ENCODE data around the gene ACSS1. TPM values are rescaled to one million over a fixed set of nuclear protein-coding genes. Genes with fewer than 3 reads are reported as not detected.

The ACSS1 gene
- total and polyA plus RNA-seq, 2 experiments from 2014 or later: 1.3 to 4.1 TPM

DNA sequence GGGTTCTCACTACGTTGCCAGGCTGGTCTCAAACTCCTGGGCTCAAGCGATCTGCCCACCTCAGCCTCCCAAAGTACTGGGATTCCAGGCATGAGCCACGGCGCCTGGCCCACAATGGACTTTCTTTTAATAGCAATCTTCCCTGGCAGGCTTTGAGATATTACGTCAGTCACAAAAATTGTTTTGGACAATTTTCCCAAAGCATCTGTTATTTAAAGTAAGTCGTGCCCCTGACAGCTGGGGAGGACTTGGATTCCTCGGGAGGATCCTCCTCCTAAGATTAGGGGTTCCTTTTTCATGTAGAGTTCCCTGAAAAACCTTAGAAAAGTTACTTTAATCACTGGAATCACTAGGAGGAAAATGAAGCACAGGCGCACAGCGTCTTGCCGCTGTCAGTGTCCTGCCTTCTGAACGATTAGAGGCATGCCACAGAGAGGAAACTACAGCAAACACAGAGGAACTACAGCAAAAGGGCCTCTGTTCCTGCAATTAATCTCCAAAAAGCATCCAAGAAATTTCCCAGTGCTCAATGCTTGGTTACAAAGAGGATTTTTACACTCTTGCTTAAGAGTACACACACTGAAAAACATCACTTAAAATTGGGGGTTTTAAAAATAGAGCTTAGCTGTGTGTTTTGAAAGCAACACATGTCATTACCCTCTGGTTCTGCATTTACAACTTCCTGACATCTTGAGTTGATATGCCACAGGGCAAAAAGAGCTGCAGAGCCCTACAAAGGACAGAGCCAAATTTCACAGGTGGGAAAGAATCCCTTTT is 4.5 kb downstream of the ACSS1 start:
- peaks cover 35% of the 10 kb centered on the region for H3K27me3 Mint-ChIP-seq (ENCODE audit: insufficient read depth, low read depth, poor library complexity)
- H3K36me3 ChIP-seq (ENCODE audit: insufficient read depth): no peaks in the 10 kb centered on the region
- H2AFZ ChIP-seq: no peak overlapping the region
- peaks cover 8% of the 10 kb centered on the region; the same call in 1 of the 2 replicates for H3K4me1 ChIP-seq (ENCODE audit: insufficient read depth)
- no peaks in the 10 kb centered on the region for H4K20me1 ChIP-seq (replicated peaks; ENCODE audit: insufficient read depth)
- DNase-seq (ENCODE audit: low spot score) (no peak), ATAC-seq (no peak)
- no peaks in the 10 kb centered on the region for H3K36me3 Mint-ChIP-seq (ENCODE audit: low read depth)
- H3K9me3 Mint-ChIP-seq: no peaks in the 10 kb centered on the region
- H3K27ac Mint-ChIP-seq: no peak overlapping the region
- H3K4me1 Mint-ChIP-seq: peaks cover 10% of the 10 kb centered on the region; the same call in 1 of the 3 replicates
- H3K27me3 ChIP-seq (ENCODE audit: insufficient read depth): peaks cover 37% of the 10 kb centered on the region
- no peaks in the 10 kb centered on the region for H3K79me2 ChIP-seq (replicated peaks; ENCODE audit: insufficient read depth)
- no peak overlapping the region for H3K4me2 ChIP-seq
- no peaks in the 10 kb centered on the region; the same call in 1 of the 2 replicates for H3K9me2 ChIP-seq (ENCODE audit: insufficient read depth)
- TF ChIP-seq ZNF331 (CRISPR knock-in tag; IDR thresholded peaks at IDR 0.05; ENCODE audit: low read depth) (no peak), JUNB (IDR thresholded peaks at IDR 0.05; ENCODE audit: unreplicated experiment) (no peak), CREB1 (CRISPR knock-in tag; IDR thresholded peaks at IDR 0.05; ENCODE audit: low read depth) (no peak), STAT1 (IDR thresholded peaks at IDR 0.05; ENCODE audit: unreplicated experiment) (no peak), POLR2AphosphoS5 (IDR thresholded peaks at IDR 0.05; ENCODE audit: low read depth) (no peak), EZH2phosphoT487 (IDR thresholded peaks at IDR 0.05; ENCODE audit: unreplicated experiment) (no peak), ZNF114 (CRISPR knock-in tag; IDR thresholded peaks at IDR 0.05) (no peak), NANOG (IDR thresholded peaks at IDR 0.05; ENCODE audit: borderline replicate concordance) (no peak), EZH2 (IDR thresholded peaks at IDR 0.05; ENCODE audit: low read depth, unreplicated experiment) (no peak)
- TF ChIP-seq, protein P1, sequence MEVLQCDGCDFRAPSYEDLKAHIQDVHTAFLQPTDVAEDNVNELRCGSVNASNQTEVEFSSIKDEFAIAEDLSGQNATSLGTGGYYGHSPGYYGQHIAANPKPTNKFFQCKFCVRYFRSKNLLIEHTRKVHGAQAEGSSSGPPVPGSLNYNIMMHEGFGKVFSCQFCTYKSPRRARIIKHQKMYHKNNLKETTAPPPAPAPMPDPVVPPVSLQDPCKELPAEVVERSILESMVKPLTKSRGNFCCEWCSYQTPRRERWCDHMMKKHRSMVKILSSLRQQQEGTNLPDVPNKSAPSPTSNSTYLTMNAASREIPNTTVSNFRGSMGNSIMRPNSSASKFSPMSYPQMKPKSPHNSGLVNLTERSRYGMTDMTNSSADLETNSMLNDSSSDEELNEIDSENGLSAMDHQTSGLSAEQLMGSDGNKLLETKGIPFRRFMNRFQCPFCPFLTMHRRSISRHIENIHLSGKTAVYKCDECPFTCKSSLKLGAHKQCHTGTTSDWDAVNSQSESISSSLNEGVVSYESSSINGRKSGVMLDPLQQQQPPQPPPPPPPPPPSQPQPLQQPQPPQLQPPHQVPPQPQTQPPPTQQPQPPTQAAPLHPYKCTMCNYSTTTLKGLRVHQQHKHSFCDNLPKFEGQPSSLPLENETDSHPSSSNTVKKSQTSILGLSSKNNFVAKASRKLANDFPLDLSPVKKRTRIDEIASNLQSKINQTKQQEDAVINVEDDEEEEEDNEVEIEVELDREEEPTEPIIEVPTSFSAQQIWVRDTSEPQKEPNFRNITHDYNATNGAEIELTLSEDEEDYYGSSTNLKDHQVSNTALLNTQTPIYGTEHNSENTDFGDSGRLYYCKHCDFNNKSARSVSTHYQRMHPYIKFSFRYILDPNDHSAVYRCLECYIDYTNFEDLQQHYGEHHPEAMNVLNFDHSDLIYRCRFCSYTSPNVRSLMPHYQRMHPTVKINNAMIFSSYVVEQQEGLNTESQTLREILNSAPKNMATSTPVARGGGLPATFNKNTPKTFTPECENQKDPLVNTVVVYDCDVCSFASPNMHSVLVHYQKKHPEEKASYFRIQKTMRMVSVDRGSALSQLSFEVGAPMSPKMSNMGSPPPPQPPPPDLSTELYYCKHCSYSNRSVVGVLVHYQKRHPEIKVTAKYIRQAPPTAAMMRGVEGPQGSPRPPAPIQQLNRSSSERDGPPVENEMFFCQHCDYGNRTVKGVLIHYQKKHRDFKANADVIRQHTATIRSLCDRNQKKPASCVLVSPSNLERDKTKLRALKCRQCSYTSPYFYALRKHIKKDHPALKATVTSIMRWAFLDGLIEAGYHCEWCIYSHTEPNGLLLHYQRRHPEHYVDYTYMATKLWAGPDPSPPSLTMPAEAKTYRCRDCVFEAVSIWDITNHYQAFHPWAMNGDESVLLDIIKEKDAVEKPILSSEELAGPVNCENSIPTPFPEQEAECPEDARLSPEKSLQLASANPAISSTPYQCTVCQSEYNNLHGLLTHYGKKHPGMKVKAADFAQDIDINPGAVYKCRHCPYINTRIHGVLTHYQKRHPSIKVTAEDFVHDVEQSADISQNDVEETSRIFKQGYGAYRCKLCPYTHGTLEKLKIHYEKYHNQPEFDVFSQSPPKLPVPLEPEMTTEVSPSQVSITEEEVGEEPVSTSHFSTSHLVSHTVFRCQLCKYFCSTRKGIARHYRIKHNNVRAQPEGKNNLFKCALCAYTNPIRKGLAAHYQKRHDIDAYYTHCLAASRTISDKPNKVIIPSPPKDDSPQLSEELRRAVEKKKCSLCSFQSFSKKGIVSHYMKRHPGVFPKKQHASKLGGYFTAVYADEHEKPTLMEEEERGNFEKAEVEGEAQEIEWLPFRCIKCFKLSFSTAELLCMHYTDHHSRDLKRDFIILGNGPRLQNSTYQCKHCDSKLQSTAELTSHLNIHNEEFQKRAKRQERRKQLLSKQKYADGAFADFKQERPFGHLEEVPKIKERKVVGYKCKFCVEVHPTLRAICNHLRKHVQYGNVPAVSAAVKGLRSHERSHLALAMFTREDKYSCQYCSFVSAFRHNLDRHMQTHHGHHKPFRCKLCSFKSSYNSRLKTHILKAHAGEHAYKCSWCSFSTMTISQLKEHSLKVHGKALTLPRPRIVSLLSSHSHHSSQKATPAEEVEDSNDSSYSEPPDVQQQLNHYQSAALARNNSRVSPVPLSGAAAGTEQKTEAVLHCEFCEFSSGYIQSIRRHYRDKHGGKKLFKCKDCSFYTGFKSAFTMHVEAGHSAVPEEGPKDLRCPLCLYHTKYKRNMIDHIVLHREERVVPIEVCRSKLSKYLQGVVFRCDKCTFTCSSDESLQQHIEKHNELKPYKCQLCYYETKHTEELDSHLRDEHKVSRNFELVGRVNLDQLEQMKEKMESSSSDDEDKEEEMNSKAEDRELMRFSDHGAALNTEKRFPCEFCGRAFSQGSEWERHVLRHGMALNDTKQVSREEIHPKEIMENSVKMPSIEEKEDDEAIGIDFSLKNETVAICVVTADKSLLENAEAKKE (CRISPR knock-in tag; IDR thresholded peaks at IDR 0.05): no peak
- TF ChIP-seq, protein P2, sequence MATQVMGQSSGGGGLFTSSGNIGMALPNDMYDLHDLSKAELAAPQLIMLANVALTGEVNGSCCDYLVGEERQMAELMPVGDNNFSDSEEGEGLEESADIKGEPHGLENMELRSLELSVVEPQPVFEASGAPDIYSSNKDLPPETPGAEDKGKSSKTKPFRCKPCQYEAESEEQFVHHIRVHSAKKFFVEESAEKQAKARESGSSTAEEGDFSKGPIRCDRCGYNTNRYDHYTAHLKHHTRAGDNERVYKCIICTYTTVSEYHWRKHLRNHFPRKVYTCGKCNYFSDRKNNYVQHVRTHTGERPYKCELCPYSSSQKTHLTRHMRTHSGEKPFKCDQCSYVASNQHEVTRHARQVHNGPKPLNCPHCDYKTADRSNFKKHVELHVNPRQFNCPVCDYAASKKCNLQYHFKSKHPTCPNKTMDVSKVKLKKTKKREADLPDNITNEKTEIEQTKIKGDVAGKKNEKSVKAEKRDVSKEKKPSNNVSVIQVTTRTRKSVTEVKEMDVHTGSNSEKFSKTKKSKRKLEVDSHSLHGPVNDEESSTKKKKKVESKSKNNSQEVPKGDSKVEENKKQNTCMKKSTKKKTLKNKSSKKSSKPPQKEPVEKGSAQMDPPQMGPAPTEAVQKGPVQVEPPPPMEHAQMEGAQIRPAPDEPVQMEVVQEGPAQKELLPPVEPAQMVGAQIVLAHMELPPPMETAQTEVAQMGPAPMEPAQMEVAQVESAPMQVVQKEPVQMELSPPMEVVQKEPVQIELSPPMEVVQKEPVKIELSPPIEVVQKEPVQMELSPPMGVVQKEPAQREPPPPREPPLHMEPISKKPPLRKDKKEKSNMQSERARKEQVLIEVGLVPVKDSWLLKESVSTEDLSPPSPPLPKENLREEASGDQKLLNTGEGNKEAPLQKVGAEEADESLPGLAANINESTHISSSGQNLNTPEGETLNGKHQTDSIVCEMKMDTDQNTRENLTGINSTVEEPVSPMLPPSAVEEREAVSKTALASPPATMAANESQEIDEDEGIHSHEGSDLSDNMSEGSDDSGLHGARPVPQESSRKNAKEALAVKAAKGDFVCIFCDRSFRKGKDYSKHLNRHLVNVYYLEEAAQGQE (IDR thresholded peaks at IDR 0.05; ENCODE audit: unreplicated experiment): no peak
- TF ChIP-seq, protein P3, sequence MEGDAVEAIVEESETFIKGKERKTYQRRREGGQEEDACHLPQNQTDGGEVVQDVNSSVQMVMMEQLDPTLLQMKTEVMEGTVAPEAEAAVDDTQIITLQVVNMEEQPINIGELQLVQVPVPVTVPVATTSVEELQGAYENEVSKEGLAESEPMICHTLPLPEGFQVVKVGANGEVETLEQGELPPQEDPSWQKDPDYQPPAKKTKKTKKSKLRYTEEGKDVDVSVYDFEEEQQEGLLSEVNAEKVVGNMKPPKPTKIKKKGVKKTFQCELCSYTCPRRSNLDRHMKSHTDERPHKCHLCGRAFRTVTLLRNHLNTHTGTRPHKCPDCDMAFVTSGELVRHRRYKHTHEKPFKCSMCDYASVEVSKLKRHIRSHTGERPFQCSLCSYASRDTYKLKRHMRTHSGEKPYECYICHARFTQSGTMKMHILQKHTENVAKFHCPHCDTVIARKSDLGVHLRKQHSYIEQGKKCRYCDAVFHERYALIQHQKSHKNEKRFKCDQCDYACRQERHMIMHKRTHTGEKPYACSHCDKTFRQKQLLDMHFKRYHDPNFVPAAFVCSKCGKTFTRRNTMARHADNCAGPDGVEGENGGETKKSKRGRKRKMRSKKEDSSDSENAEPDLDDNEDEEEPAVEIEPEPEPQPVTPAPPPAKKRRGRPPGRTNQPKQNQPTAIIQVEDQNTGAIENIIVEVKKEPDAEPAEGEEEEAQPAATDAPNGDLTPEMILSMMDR (conservative IDR thresholded peaks at IDR 0.05; ENCODE audit: low read depth in 2 of 2): no peak
- TF ChIP-seq, protein P4, sequence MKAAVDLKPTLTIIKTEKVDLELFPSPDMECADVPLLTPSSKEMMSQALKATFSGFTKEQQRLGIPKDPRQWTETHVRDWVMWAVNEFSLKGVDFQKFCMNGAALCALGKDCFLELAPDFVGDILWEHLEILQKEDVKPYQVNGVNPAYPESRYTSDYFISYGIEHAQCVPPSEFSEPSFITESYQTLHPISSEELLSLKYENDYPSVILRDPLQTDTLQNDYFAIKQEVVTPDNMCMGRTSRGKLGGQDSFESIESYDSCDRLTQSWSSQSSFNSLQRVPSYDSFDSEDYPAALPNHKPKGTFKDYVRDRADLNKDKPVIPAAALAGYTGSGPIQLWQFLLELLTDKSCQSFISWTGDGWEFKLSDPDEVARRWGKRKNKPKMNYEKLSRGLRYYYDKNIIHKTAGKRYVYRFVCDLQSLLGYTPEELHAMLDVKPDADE (IDR thresholded peaks at IDR 0.05): no peak
- no peak overlapping the region for H3K4me3 Mint-ChIP-seq
- H3K27ac ChIP-seq (ENCODE audit: low read depth): no peak overlapping the region
- H3F3A ChIP-seq (replicated peaks; ENCODE audit: low read depth): no peaks in the 10 kb centered on the region
- H3K4me3 ChIP-seq: no peak overlapping the region
